Activated T-helper 17 cell treated with anti-CD3 and anti-CD28 coated beads, Interleukin-2, amount 50 U/mL, for 72 hours (primary cell): ENCODE measurements around the gene C17orf50. TPM values are rescaled to one million over a fixed set of nuclear protein-coding genes. Genes with fewer than 3 reads are reported as not detected.
A peak's percentile ranks its signal among the peaks of the same experiment; 100 is the strongest.

Experiments used
- ATAC-seq: fragments of 150-1000 bp; cut with Tn5 transposase; replicated peaks from 2 replicates; pipeline ENCODE4 v1.10.0; 2021; ENCODE audit warnings: mild to moderate bottlenecking, moderate library complexity
- H3K27ac Mint-ChIP-seq: one replicate; pipeline ENCODE4 v1.8.0; 2022; ENCODE audit warnings: mixed read lengths
- H3K27me3 Mint-ChIP-seq: one replicate; pipeline ENCODE4 v1.8.0; 2022; ENCODE audit warnings: mixed read lengths
- H3K36me3 Mint-ChIP-seq: one replicate; pipeline ENCODE4 v1.8.0; 2022; ENCODE audit warnings: low read depth, mild to moderate bottlenecking, mixed read lengths
- H3K4me1 Mint-ChIP-seq: one replicate; pipeline ENCODE4 v1.8.0; 2022; ENCODE audit warnings: mixed read lengths
- H3K4me3 Mint-ChIP-seq: one replicate; pipeline ENCODE4 v1.8.0; 2022; ENCODE audit warnings: mild to moderate bottlenecking, mixed read lengths
- H3K9me3 Mint-ChIP-seq: one replicate; pipeline ENCODE4 v1.8.0; 2022; ENCODE audit warnings: mixed read lengths
- total RNA-seq, 2 donors: library from RNA; stranded (reverse); gene quantifications; one replicate each; pipeline ENCODE4 v1.2.3, GENCODE V29; 2022

Gene C17orf50
- total RNA-seq, 2 donors from 2014 or later = not detected

GRCh38 chr17:35729405-35729833 lies 31.3 kb upstream of the C17orf50 start:
- Mint-ChIP-seq H3K9me3 (no peaks in the 10 kb centered on the region), H3K27me3 (no peaks in the 10 kb centered on the region), H3K4me1 (peaks cover 11% of the 10 kb centered on the region), H3K36me3 (peaks cover 12% of the 10 kb centered on the region), H3K27ac (no peak overlapping the region), H3K4me3 (no peak overlapping the region)
- ATAC-seq = no peak

GRCh38 chr17:35730400-35731005 lies 30.2 kb upstream of the C17orf50 start:
- Mint-ChIP-seq H3K9me3 (no peaks in the 10 kb centered on the region), H3K36me3 (peaks cover 12% of the 10 kb centered on the region), H3K27me3 (no peaks in the 10 kb centered on the region), H3K4me3 (peak overlapping the region; percentile 72), H3K4me1 (peaks cover 11% of the 10 kb centered on the region), H3K27ac (no peak overlapping the region)
- no peak for ATAC-seq

- Mint-ChIP-seq H3K36me3 (peaks cover 12% of the 10 kb centered on the region), H3K27ac (peak within 1 kb of the TSS; percentile 25), H3K9me3 (no peaks in the 10 kb centered on the region), H3K4me1 (peaks cover 11% of the 10 kb centered on the region), H3K27me3 (no peaks in the 10 kb centered on the region), H3K4me3 (peak within 1 kb of the TSS; percentile 72)
- peak; percentile 52 for ATAC-seq
Observed at GRCh38 chr17:35731239-35731916, 29.3 kb upstream of the C17orf50 start, which contains the start of gene RASL10B. RASL10B (plus strand) TSS chr17:35731639; CDS start chr17:35735185, 3,546 bp downstream.

GRCh38 chr17:35731917-35732805 lies 28.5 kb upstream of the C17orf50 start:
- H3K9me3 Mint-ChIP-seq = no peaks in the 10 kb centered on the region
- ATAC-seq = no peak
- peak overlapping the region; percentile 51 for H3K4me3 Mint-ChIP-seq
- peaks cover 12% of the 10 kb centered on the region for H3K36me3 Mint-ChIP-seq
- no peak overlapping the region for H3K27ac Mint-ChIP-seq
- no peaks in the 10 kb centered on the region for H3K27me3 Mint-ChIP-seq
- peaks cover 11% of the 10 kb centered on the region for H3K4me1 Mint-ChIP-seq

GRCh38 chr17:35732806-35733136 lies 27.9 kb upstream of the C17orf50 start:
- Mint-ChIP-seq H3K27ac (no peak overlapping the region), H3K9me3 (no peaks in the 10 kb centered on the region), H3K4me1 (peaks cover 11% of the 10 kb centered on the region), H3K27me3 (no peaks in the 10 kb centered on the region), H3K36me3 (peaks cover 7% of the 10 kb centered on the region), H3K4me3 (peak overlapping the region; percentile 51)
- ATAC-seq = no peak

GRCh38 chr17:35733366-35733765 lies 27.3 kb upstream of the C17orf50 start:
- Mint-ChIP-seq H3K4me1 (peaks cover 11% of the 10 kb centered on the region), H3K36me3 (peaks cover under 1% of the 10 kb centered on the region), H3K27ac (no peak overlapping the region), H3K4me3 (no peak overlapping the region), H3K27me3 (no peaks in the 10 kb centered on the region), H3K9me3 (no peaks in the 10 kb centered on the region)
- ATAC-seq = no peak

GRCh38 chr17:35734396-35734795 lies 26.3 kb upstream of the C17orf50 start:
- ATAC-seq = no peak
- Mint-ChIP-seq H3K36me3 (no peaks in the 10 kb centered on the region), H3K9me3 (no peaks in the 10 kb centered on the region), H3K27me3 (no peaks in the 10 kb centered on the region), H3K4me3 (no peak overlapping the region), H3K27ac (no peak overlapping the region), H3K4me1 (peaks cover 11% of the 10 kb centered on the region)

- no peaks in the 10 kb centered on the region for H3K27me3 Mint-ChIP-seq
- ATAC-seq = no peak
- H3K36me3 Mint-ChIP-seq = no peaks in the 10 kb centered on the region
- H3K4me1 Mint-ChIP-seq = peaks cover 11% of the 10 kb centered on the region
- no peak overlapping the region for H3K27ac Mint-ChIP-seq
- no peak overlapping the region for H3K4me3 Mint-ChIP-seq
- H3K9me3 Mint-ChIP-seq = no peaks in the 10 kb centered on the region
Observed at GRCh38 chr17:35735036-35735805, 25.5 kb upstream of the C17orf50 start.

GRCh38 chr17:35736236-35736635 lies 24.5 kb upstream of the C17orf50 start:
- no peaks in the 10 kb centered on the region for H3K36me3 Mint-ChIP-seq
- H3K27ac Mint-ChIP-seq = no peak overlapping the region

GRCh38 chr17:35738519-35739133 lies 22.1 kb upstream of the C17orf50 start:
- no peak for ATAC-seq
- H3K36me3 Mint-ChIP-seq = no peaks in the 10 kb centered on the region
- peaks cover 3% of the 10 kb centered on the region for H3K4me1 Mint-ChIP-seq
- no peak overlapping the region for H3K27ac Mint-ChIP-seq
- no peaks in the 10 kb centered on the region for H3K9me3 Mint-ChIP-seq
- H3K27me3 Mint-ChIP-seq = peaks cover 9% of the 10 kb centered on the region
- H3K4me3 Mint-ChIP-seq = no peak overlapping the region

More at GRCh38 chr17:35736236-35736635, 24.5 kb upstream of the C17orf50 start:
- H3K27me3 Mint-ChIP-seq = no peaks in the 10 kb centered on the region
- no peak overlapping the region for H3K4me3 Mint-ChIP-seq
- H3K4me1 Mint-ChIP-seq = peaks cover under 1% of the 10 kb centered on the region
- no peak for ATAC-seq
- no peaks in the 10 kb centered on the region for H3K9me3 Mint-ChIP-seq

GRCh38 chr17:35740216-35740615 lies 20.5 kb upstream of the C17orf50 start:
- Mint-ChIP-seq H3K9me3 (no peaks in the 10 kb centered on the region), H3K27me3 (peaks cover 9% of the 10 kb centered on the region), H3K36me3 (no peaks in the 10 kb centered on the region), H3K27ac (no peak overlapping the region), H3K4me1 (peaks cover 3% of the 10 kb centered on the region), H3K4me3 (no peak overlapping the region)
- no peak for ATAC-seq

GRCh38 chr17:35740997-35741931 lies 19.4 kb upstream of the C17orf50 start:
- Mint-ChIP-seq H3K4me1 (peaks cover 3% of the 10 kb centered on the region), H3K27ac (no peak overlapping the region), H3K9me3 (no peaks in the 10 kb centered on the region), H3K4me3 (peak overlapping the region; percentile 36), H3K36me3 (no peaks in the 10 kb centered on the region), H3K27me3 (peaks cover 9% of the 10 kb centered on the region)
- ATAC-seq = peak; percentile 42

- no peaks in the 10 kb centered on the region for H3K9me3 Mint-ChIP-seq
Observed at GRCh38 chr17:35742496-35742895, 18.2 kb upstream of the C17orf50 start.

More at GRCh38 chr17:35742496-35742895, 18.2 kb upstream of the C17orf50 start:
- peaks cover 9% of the 10 kb centered on the region for H3K27me3 Mint-ChIP-seq
- peaks cover 3% of the 10 kb centered on the region for H3K4me1 Mint-ChIP-seq
- no peaks in the 10 kb centered on the region for H3K36me3 Mint-ChIP-seq
- H3K4me3 Mint-ChIP-seq = no peak overlapping the region
- H3K27ac Mint-ChIP-seq = no peak overlapping the region
- no peak for ATAC-seq
